HG03095 (cell line): ENCODE results near the gene FAM168A.

ENCODE experiments used
- ATAC-seq: cut with Tn5 transposase; IDR thresholded peaks from one replicate; pipeline ENCODE4 v1.9.1; 2021; ENCODE audit warnings: moderate library complexity; ENCODE audit not compliant: unreplicated experiment

Gene FAM168A

DNA sequence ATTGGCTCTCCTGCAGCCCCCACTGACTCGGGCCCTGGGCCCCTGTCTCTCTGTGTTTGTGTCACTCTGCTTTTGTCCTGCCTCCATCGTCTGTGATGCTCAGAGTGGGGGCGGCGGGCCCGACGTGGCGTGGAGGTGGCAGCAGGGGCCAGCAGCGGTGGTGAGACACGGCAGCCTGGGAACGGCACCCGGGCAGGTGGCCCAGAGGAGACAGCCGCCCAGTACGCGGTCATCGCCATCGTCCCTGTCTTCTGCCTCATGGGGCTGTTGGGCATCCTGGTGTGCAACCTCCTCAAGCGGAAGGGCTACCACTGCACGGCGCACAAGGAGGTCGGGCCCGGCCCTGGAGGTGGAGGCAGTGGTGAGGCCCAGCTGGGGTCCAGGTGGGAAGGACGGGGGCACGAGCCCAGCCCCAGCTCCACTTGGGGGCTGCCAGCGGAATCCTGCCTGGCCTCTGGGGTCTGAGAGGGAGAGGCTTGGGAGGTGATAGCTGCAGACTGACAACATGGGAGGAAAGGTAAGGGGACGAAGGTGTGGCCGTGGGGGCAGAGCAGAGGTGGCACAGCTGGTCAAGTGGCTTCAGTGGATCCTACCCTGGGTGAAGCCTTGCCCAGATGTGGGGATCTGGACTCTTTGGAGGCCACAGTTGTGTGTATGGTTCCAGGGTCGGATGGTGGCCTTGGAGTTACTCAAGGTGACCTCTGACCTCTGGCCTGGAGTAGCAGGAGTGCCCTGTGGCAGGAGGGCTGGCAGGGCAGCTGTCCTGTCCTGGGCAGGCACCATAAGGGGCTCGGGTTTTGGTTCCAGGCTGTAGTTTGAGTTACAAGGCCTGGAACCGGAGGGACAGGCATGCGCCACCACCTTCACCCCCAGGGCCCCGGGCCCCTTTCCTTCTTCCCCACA, 205.6 kb downstream of the FAM168A start:
- ATAC-seq, result no peak

DNA sequence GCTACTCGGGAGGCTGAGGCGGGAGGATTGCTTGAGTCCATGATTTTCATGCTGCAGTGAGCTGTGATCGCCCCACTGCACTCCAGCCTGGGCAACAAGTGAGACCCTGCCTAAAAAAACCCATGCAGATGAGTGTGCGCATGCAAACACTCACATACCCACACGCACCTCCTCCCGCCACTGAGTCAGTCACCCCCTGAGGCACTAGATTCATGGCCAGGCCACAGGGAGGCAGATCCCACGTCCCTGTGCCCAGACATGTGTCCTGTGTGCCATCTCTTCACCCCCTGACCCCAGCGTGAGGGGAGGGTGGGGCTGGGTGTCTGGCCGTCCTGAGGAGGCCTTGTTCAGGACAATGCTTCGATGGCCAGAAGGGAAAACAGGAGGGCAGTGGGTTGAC, 206.2 kb downstream of the FAM168A start:
- ATAC-seq, result no peak

DNA sequence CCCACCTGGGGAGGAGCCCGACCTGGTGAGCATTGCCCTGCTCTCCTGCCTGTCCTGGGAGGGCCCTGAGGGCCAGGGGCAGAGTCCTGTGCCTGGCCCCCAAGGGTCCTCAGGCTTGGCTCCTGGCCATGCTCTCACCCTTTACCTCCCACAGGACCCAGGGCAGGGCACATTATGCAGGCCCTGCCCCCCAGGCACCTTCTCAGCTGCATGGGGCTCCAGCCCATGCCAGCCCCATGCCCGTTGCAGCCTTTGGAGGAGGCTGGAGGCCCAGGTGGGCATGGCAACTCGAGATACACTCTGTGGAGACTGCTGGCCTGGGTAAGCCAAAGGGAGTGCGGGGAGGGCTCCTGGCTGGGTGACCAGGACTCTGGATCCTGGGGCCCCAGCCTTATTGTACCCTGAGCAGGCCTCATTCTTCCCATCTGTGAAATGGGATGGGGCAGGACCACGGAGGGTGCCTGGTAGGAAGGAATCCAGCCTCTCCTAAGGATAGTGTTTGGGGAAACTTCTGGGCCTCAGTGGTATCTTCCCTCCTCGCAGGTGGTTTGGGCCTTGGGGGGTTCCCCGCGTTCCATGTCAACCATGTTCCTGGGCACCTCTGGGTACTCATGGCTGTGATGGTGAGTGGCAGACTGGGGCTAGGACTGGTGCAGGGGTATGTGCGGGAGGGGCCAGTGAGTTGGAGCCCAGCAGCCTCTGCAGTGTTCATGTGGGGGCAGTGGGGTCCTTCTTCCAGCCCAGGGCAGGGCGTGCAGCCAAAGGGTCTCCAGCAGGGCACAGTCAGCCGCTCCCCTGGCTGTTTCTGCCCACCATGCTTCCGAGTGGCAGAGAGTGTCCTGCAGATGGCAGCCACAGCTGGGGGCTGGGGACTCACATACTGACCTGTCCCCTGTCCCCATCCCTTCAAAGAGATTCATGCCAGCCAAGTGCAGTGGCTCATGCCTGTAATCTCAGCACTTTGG, 207.0 kb downstream of the FAM168A start:
- ATAC-seq, result no peak

DNA sequence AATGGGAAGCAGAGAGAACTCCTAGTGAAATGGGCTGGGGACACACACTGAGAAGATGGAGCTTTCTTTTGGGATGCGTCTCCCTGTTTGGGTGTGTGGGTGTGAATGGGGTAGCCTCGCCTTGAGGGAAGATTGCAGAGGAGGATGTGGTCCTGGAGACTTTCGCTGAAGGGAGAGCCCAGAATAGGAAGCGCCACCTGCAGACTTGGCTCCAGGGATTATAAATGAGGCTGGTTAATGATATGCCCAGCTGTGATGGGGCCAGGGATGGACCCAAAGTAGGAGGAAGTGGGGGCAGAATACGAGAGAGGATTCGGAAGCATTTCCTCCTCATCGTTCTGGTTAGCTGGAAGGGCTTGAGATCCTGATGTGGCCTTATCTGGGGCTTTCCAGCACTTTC, 208.0 kb downstream of the FAM168A start:
- ATAC-seq, result no peak

DNA sequence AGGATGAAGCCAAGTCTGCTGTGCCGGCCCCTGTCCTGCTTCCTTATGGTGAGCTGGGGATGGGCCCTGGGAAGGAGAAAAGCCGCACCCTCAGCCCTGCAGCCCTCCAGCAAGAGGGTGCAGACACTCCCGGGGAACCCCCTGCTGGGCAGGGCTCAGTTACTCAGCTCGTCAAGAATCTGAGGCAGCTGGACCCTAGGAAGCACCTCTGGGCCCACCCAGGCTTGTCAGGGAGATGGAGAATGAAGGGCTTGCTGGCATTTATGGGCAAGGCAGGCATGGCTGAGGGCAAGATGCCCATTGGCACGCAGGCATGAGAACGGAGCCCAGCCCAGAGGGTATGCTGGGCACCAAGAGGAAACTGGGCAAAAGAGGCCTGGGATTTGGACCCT, 208.8 kb downstream of the FAM168A start:
- no peak for ATAC-seq

DNA sequence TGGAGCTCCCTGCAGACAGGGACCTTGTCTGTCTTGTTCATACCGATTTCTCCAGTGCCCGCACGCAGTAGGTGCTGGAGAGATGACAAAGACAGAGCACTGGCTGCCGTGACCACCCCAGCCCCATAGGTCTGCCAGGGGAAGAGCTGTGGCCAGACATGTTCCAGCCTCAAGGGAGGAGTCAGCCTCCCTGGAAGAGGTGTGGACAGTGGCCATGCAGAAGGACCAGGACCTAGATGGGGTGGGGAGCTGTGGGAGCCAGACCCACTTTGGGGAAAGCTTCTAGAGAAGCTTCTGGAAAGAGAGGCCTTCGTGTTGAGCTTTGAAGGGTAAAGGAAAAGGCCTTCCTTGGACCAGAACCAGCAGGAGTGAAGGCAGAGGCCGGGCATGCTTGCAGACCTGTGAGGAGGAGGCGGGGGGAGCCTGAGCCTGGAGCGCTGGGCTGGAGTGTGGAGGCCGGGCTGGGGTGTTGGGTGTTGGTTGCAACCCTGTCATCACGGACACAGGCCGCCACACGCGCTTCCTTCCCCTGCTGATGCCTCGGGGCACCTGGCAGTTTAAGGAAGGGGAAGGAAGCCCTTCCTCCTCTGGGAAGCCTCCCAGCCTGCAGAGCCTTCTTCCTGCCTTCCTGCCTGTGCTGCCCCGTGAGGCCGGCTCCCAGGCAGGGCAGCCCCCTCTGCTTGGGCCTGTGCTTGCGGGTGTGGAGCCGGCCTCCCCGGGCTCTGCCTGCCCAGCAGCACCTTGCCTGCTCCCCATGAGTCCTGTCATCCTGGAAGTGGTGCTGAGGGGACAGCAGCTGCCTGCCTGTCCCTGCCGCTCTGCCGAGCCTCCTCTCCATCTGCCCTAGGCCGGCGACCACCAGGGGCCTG, 209.4 kb downstream of the FAM168A start:
- ATAC-seq, result no peak

DNA sequence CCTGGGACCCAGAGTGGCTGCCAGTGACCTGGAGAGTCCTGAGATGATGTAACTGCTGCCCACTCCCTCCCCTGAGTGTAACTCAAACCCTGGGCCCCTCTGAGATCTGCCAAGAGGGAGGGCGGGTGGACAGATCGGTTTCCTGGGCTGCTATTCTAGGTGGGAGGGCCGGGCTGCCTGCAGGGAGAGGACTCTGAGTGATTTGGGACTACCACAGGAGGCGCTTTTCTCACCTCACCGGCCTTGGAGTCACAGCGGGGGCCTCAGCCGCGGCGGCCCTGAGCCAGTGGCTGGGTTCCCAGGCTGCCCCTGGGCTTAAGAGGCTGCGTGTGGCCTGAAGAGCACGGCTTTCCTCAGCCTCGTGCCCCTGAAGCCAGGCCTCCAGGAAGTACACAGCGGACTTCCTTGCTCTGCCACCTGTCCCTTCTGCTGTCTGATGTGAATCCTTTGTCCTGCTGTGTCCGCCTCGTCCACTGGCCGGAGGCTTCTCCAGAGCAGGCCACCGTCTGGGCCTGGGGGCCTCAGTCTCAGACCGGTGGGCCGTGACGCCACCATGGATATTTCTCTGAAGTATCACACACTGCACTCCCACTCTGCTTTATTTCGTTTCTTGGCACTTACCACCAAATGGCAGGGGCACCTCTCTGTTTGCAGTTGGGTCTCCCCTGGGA, 210.2 kb downstream of the FAM168A start:
- no peak for ATAC-seq

DNA sequence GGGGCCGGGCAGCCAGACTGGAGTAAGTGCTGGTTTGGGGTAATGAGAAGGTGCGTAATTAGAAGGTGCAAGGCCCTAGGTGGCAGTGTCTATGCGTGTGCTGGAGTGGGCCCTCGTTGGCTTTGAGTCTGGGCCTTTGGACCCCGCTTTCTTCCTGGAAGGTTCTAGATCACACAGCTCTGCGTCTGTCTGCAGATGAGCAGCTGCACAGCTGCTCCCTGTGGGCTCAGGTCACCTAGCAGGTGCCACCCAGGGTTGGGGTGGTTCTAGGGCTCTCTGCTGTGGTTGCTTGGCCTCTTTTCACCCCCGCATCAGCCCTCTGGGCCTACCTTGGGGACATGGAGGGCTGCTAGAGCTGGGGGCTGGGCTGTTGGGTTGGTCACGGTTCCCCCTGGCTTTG, 211.4 kb downstream of the FAM168A start:
- no peak for ATAC-seq

DNA sequence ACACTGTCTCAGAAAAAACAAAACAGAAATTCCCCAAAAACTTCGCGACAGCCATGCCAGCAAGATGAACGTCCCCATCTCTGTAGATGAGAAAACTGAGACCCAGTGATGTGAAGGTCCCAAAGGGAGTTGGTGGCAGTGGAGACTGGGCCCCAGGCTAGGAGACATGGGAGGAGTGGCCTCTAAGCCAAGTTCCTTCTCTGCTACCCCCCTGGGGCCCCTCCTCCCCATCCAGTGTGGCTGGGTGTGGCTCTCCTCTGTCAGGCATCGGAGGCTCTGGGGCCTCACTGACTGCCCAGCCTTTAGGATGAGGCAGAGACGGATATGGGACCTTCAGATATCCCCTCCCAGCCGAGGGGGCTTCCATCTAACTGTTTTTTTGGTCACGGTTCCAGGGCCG, 211.9 kb downstream of the FAM168A start:
- ATAC-seq, result no peak

DNA sequence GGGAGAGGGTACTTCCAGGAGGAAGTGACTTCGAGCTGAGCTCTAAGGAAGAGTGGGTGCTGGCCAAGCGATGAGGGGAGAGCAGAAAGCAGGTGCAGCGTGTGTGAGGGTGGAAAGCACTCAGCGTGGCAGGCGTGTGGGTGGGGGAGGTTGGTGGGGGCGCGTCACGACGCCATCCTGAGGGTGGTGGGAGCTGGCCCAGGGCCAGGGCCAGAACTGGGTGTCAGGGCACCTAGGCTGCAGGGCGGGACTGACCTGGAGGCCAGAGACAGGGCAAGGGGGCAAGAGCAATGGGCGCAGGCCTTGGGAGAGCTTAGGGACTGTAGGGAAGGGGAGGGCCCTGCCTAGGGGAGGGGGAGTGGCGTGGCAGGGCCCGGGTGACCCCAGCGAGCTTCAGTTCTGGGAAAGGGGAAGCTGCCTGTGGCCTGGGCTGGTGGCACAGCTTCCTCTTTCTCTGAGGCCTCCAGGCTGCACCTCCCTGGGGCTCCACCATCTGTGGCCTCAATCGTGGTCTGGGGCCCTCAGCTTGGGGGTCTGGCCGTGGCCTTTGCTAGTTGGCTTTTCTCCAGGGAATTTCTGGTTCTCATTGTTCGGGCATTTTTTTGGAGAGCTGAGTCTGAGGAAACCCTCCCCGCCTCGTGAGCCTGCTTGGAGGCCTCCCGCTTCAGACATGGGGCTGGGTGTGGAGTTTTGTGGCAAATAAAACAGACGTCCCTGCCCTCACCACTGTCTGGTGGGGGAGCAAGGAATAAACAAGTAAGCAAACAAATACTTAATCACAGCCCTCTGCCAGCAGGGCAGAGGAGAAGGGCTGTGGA, 212.8 kb downstream of the FAM168A start:
- ATAC-seq, result no peak

DNA sequence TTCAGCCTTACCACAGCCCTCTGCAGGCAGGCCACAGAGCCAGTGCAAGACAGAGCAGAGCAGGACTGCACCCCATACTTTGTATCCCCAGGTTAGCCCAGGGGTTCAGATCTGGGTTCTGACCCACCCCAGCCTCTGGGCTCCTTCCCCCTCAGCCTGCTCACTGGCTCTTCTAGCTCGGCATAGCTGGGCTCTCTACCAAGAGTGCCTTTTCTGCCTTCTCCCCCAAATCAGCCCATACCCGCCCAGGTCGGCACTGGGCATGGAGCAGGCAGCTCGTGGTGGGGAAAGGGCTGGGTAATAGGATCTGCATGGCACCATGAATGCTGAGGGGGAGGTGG, 213.4 kb downstream of the FAM168A start:
- ATAC-seq, result no peak

DNA sequence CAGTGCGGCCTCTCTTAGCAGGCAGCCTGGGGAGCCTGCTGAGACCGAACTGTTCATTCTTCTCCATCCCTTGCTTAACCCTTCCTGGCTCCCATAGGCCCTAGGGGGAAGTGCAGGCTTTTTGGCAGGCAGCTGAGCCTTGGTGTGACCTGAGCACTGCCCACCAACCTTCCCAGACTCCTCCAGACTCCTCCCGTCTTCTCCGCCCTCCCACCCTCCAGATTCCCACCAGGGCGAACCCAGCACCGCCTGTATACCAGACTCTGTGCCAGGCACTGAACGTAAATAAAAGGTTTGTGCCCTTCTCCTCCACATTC, 213.8 kb downstream of the FAM168A start:
- ATAC-seq, result no peak

DNA sequence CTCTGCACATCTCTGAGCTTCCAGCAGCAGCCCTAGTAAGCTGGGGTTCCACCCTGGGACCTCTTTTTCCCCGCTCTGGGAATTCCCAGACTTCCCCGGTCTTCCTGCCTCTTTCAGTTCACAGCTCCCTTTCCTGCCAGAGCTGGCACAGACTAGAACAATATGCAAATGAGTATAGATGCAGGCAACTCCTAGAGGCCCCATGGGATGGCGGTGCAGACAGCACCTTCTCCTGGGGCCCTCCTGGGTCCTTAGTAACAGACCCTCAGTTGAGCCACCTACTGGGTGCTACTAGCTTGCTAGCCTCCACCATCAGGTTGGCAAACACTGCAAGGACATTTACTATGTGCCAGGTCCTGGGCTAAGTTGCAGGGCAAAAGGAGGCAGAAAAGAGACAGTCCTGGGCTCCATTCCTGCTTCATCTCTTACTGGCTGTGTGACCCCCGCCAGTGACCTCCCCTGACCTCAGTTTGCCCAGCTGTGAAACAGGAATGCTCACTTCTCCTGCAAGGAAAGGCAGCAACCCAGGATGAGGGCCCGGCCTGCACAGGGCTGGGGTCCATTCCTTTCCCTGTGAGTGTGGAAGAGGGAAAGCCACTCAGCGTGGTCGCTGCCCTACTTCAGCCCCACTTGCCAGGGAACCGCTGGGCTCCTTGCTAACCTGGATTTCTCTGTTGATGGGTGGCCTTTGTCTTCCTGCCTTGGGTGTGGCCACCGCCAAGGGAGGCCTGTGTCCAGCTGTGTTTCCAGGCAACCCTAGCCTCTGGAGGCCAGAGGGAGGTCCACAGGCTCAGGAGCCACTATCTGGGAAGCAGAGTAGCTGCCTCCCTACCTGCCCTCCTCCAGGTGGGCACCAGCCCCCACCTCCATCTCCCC, 214.4 kb downstream of the FAM168A start:
- no peak for ATAC-seq

DNA sequence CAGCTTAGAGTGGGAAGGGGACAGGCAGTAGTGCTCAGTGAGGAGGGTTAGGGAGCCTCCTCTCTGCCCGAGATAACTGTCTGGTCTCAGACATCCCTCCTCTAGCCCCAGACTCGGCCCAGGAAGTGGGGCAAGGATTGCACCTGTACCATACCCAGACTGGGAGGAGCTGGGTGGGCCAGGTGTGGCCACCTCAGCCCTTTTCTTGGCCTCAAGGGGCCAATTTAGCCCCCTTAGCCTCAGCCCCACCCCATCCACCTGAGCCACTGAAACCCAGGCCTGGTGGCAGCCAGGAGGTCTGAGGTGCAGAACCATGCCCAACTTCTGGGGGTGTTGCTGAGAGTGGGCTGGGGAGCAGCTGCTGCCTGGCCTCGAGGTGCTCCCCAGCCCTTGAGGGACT, 215.2 kb downstream of the FAM168A start:
- ATAC-seq, result no peak

DNA sequence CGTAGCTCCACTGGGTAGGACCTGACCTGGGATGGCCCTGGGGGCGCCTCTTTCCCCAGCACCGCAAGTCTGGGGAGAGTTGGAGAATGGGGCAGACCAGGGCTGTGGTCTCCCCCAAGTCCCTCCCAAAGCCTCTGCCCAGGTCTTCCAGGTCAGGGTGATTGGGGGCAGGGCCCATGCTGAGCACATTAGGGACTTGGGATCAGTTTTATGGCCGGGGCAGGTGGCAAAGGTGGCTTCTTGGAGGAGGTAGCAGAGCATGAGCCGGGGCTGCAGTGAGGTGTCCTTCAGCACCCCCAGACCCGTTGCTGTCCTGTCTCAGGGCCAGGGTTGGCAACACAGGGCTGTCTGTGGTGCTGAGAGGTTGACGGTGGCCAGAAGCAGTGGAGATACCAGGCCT, 215.7 kb downstream of the FAM168A start:
- no peak for ATAC-seq

DNA sequence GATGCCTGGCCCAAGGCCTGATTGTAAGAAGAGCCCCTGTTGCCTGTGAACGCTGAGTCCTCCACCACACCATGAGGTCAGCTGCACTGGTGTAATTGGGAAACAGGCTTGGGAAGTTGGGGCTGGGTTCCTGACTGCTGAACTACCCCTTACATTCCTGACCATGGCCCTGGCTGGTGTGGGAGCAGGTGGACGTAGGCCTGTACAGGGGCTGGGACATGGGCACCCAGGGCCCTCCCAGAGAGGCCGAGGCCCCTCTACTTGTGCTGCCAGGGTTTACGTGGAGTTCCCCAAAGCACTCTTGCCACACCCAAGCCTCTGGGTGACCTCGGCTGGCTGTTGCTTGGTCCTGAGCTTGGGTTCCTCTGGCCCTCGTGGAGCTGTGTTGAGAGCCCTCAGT, 216.3 kb downstream of the FAM168A start:
- ATAC-seq, result no peak

DNA sequence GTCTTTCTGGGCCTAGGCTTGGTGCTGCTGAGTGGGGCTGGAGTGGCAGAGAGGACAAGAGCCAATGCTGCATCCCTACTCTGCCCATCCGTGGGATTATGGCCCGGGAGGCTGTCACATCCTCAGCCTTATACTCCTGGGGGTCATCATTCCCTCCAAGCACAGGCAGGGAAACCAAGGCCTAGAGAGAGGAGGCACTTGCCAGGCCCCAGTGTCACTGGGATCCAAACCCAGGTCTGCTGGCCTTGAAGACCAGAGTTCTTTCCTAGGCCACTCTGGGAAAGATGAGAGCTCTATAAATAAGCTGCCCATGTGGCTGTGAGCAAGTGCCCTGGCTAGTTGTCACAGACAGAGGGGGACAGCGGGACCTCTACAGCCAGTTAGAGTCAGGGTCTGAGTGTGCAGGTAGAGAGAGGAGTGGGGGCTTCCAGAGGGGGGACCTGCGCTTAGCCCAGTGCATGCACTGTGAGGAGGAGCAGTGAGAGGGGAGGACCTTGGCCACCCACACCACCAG, 217.0 kb downstream of the FAM168A start:
- ATAC-seq, result no peak

DNA sequence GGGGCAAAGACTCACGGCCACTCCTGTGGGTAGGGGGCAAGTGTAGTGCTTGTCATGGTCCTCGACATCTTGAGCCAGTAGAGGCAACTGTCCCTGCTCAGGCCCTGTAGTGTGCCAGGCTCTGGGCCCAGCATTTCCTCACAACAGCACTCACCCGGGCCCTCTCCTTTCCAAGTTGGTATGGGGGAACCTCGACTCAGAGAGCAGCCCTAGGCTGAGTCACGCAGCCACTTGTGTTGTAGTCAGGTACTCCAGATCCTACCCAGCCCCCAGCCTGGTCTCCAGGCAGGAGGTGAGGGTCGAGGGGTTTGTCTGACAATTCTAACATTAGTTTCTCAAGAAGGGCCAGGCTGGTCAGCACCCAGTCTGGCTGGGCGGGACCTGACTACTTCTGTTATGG, 217.6 kb downstream of the FAM168A start:
- no peak for ATAC-seq
